Superior temporal gyrus (tissue), 1 donor: ENCODE data around the gene HES3.

Experiments used
- DNase-seq: peaks from one replicate; pipeline ENCODE4 v3.0.0-alpha.2; 2016; ENCODE audit errors: extremely low spot score

HES3 gene

DNA sequence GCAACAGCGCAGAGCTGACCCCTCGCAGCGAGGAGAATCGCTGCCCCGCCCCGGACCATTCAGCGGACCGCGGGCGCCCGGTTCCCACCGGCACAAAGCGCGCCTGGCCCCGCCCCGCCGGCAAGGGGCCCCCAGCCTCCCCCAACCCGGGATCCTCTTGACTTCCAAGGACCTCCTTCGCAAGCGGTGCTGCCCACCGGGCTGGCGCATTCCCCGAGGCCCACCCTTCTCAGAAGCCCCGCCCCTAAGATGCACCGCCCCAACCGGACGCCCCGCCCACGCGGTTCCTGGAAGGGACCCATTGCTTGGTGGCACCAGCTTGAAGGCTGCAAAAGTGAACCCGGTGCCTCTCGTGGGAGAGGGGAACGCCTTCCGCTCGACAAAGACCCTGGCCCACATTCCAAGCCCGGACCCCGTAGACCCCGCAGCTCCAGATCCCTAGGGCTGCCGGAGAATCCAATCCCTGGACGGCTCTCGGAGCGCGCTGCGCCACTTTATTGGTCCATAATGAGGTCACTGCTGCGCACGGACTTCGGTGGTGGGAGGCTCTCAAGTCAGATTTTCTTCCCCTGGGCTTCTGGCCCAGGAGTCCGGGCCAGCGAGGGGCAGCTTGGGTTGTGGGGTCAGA is 2.0 kb downstream of the HES3 start:
- no peak for DNase-seq

DNA sequence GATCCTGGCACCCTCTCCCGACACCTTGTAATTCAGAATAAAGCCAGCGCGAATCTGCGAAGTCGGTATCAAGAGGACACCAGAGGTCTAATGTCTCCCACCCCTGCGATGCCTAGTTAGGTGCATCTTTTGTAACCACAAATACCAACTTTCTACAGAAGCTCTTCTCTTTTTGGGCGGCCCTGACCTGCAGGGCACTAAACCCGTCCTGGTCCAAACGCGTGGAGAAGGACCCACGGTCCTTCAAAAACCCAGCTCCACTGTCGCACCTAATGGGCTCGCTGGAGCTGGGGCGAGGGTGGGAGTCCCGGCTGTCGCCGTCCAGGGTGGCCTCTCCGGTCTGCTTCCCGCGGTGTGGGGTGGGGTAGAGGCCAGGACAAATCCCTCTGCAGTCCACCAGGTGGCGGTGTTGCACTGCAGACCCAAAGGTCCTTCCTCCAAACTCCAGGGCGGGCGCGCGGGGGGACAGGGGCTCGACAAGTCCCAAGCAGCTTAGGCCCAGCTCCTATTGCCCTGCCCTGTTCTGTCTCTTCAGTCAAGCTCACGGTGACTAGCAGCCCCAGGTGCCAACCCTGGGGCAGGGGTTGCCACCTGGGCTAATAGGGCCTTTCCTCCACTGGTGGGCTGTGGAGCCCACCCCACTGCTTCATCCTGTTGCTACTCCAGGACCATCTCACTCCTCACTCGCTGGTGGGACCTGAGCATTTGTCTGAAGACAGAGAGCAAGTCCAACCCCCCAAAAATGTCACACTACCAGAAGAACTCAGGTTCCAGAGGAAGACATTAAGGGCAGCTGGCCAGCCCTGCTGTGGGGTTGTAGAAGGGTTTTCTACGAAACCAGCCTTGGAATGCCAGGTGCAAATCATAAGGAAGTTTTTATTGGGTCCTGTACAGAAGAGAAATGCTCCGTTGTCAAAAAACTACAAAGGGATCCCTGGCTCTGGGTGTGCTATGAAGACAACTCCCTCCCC is 2.8 kb downstream of the HES3 start:
- peak; percentile 82 for DNase-seq

DNA sequence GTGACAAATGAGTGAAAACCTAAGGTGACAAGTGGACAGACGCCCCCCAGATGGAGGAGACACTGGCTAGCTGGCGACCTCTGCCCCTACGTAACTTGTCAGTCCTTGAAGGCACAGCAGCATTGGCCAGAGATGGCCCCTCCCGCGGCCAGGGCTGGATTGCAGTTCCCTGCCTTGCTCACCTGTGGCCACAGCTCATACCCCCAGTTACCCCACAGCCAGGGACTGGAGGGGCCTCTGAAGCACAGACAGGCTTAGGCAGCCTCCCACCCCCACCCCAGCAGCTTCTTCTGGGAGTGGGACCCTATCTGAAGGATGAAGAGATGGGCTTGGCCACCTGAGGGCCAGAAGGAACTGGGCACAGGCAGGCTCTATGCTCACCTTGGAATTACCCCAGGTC is 3.7 kb downstream of the HES3 start:
- DNase-seq: no peak

DNA sequence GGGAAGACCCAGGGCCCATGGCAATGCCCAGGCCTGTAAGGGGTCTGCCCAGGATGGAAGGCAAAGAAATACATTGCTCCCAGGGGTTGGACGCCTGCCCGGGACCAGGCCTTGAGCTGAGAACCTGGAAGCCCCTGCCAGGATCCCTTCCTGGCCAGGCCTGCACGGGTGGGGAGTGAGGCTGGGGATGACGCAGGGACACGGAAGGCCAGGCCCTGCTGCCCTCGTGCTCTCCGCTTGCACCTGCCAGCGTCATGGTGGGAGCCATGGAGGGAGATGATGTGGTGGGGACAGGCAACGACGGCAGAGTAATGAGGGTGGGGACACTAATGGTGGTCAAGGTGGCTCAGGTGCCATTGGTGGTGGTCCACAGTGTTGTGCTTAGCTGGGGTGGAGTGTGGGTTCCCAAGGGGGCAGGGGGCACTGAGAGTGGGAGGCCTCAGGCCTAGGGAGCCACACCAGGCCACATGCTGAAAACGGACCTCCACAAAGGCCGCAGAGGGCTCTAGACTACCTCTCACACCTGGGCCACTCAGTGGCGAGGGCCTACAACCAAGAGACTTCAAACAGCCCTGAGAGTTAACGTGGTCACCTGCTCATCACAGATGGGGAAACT is 4.3 kb downstream of the HES3 start:
- DNase-seq: no peak

DNA sequence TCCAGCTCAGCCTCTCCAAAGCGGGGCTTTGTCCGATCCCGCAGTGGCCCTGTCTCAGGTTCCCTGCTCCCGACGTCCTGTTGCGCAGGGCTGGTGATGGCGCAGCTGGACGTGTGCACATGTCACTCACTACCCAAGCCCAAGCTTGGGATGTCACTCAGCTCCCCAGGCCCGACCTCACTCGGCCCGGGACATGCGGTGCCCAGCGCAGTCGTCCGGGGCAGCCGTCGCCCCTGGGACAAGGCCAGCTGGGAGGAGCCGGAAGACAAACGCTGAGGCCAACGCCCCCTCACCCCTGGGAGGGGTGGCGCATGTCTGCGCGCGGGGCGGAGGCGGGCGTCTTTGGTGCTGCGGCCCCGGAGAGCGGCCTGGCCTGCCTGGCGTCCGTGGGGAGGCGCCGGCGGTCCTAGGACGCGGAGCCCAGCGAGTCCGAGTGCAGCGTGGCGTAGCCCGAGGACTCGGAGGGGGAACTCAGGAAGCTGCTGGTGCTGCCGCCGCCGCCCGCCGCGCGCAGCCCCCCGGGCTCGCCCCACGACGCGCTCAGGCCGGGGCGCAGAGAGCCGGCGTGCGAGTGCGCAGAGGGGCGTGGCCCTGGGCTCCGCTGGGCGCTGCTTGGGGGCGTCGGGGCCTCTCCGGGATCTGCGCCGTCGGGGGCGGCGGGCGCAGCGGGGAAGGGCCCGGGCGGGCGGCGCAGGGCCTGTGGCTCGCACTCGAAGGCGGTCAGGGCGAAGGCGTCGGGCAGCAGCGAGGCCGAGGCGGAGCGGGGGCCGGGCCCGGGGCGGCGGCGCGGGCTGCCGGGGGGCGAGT is 5.2 kb downstream of the HES3 start:
- no peak for DNase-seq

DNA sequence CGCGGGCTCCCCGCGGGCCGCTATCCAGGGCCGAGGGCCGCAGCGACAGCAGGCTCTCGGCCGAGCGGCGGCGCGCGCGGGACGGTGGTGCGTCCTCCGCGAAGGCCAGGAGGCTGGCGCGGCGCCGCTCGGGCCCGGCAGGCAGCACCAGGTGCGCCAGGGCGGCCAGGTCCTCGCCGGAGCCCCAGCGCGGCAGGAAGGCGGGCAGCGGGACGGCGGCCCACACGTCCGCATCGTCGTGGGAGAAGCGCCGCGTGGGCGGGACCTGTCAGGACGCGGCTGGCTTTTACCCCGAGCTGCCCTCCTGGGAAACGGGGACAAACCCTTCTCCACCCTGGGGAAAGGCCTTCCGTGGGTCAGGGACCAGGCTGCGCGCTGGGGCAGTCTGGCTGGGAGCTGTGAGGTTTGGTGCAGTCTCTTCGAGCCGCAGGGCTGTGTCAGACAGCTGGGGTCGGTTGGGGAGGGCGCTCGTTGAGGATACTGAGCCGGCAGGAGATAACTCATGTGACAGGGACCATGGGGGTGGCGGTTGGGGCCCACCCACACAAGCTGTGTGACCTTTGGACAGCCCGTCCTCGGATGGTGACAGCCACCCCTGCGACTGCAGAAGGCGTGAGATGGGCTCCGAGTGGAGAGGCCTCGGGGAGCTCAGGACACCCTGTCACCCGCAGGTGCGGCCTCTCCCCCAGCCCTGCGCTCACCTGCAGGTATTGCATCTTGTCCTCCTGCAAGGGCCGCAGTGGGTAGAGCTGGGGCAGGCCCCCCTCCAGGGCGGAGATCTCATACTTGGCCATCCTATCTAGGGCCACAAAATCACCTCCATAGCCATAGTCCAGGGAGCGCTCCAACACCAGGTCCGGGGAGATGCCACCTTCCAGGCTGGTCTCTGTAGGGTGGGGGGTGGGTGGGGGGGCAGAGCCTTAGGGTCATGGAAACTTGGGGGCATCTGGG is 6.0 kb downstream of the HES3 start:
- DNase-seq: no peak

DNA sequence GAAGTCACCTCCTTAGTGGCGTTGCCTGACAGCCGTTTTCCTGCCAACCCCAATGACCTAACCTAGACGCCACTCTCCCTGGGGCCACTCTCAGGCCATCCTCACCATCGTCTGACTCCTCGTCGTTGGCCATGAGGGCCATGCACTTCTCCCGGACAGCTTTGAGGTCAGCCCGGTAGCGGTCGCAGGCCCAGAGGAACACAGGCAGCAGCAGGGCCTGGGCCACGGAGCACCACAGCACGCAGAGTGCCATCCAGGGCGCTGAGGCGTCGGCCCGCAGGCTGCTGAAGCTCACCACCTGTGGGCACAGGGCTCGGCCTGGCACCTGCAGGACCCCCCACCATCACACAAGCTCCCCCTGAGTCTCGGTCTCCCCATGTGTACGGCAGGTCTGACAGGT is 7.3 kb downstream of the HES3 start:
- no peak for DNase-seq

DNA sequence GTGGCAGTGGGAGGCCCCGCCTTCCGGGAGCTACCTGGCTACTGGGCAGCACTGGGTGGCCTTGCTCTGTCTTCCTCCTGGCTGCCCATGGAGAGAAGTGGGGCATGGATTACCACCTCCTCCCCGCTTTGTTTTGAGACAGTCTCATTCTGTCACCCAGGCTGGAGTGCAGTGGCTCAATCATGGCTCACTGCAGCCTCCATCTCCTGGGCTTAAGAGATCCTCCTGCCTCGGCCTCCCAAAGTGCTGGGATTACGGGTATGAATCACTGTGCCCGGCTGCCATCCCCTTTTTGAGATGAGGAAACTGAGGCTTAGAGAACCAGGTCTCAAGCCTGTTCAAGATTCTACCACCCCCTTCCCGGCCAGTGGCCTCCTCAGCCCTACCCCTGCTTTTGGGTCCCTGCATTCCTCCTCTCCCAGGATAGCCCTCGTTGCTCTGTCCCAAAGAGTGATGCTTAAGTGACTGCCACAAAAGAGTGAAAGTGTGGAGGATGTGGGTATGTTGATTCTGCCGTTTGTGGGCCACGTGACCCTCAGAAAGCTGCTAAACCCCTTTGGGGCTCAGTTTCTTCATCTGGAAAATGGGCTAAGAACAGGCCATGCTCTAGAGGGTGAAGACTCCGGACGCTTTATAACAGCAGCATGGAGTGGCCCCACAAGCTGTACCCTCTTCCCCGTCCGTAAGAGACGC is 7.8 kb downstream of the HES3 start:
- no peak for DNase-seq

DNA sequence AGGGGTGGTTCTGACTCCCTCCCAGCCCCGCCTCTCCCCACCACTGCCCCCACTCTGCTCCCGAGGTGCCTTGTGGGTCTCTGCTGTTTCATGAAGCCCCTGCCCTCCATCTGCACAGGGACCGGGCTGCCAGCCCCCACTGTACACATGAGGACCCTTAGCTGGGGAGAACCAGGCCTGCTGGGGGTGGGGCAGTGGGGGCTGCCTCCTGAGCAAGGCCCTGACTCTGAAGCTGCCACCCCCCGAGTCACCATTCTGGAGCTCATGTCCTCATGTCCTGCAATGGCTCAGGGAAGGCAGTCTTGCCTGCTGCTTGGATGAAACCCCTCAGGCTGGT is 8.4 kb downstream of the HES3 start:
- no peak for DNase-seq

DNA sequence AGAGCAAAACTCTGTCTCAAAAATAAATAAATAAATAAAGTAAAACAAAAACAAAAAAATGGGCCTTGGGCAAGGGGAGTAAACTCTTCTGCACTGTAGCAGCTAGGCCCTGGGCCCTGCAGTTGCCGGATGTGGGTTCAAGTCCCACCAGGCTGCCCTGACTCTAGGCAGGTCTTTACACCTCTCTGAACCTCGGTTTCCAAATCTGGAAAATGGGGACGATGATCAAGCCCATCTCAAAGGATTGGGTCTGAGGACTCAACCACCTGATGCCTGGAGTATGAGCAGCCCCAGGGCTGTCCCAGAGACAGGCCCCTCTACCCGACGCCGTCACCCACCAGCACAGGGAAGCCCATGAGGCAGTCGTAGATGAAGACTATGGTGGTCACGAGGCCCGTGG is 9.4 kb downstream of the HES3 start:
- no peak for DNase-seq

DNA sequence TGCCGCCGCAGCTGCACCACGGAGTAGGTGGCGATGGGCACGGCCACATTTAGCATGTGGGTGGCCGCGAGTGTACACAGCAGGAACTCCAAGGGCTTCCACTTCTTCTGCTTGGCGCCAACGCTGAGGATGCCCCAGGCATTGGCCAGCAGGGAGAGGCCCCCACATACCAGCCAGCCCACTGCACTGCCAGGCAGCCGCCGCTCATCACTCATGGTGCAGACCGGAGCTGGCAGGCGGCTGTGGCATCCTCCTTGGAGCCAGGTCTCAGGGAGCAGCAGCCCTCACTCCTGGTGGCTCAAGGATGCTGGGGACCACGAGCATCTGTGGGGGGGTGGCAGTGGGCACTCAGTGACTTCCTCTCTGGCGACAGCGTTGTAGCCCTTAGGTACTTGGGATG is 10.7 kb downstream of the HES3 start:
- no peak for DNase-seq

DNA sequence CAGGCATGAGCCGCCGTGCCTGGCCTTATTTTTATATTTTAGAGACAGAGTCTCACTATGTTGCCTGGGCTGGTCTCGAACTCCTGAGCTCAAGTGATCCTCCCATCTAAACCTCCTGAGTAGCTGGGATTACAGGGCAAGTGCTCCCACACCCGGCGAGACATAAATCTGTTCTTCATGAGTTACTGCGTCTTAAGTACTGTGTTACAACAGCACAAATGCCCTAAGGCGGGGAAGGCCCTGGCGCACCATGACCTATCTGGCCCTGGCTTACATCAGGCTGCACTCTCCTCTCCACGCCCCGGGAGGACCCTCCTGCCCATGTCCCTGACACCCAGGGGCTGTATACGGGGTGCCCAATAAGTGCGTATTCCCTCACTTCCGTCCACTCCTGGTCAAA is 12.7 kb downstream of the HES3 start:
- DNase-seq: no peak

DNA sequence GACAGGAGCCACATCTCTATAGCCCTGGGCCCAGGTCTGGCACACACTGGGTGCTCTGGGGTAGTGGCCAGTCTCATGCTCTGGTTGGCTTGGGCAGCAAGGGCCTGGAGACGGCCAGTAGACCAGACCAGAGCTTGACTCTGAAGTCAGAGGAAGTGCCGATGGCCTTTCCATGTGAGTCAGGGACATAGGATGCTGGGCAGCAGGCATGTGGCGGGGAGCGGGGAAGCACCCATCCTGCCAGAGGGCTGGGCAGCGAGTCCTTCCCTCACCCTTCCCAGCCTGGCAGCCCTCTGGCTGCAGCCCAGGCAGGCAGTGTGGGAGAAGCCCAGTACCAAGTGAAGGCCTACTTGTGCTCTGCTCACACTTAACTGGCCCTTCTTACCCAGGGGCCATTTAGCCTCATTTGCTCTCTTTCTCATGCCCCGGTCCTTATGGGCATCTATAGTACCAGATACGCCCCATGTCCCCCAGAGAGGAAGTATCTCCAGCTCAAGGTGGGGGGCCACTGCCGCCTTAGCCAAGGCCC is 13.6 kb downstream of the HES3 start:
- DNase-seq: no peak

DNA sequence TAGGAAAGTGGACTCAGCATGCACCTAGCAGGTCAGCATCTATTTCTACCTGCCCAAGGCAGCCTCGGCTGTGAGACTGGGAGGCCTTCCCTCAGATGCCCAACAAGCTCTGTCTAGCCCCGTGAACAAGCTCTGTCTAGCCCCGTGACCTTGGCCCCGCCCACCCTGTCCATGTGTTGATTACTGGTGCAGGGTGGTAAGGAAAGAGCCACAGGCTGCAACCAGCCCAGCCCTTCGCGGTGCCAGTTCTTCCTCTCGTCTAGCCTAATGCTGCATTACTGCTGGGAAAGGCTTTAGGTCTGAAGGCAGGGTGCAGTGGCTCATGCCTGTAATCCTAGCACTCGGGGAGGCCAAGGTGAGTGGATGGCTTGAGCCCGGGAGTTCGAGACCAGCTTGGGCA is 14.7 kb downstream of the HES3 start:
- no peak for DNase-seq

DNA sequence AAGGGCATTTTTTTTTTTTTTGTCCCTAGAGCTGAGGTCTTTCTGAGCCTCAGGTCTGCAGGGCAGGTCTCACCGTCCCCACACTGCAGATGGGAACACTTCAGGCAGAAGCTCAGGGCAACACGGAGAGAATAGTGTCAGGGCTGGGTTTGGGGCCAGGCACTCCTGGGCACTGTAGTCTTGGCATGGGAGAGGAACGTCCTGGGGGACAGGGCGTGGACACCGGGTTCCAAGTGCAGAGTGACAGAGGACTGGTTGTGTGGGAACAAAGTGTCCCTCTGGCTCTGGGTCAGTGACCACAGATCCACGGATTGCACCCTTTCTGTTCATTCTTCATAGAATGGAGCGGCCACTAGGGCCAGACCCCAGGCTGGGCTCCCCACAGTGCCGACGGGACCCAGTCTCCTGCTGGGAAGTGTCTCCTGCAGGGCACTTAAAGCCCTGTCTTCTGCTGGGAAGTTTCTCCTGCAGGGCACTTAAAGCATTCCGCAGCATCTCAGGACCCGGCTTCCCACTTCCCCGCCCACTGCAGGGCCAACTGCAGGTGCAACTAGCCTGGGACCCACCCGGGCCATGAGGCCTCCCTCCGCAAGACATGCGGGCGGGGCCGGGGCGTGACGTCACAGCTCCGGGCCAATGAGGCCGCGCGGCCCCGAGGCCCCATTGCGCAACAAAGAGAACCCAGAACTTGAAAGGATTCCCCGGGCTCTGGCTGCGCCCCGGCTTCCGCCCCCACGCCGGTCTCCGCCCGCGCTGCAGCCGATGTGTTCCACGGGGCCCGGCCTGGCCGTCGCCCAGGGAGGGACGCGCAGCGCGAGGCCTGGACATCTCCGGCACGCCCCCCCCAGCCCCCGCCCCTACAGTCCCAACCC is 15.7 kb downstream of the HES3 start:
- DNase-seq: peak; percentile 25

DNA sequence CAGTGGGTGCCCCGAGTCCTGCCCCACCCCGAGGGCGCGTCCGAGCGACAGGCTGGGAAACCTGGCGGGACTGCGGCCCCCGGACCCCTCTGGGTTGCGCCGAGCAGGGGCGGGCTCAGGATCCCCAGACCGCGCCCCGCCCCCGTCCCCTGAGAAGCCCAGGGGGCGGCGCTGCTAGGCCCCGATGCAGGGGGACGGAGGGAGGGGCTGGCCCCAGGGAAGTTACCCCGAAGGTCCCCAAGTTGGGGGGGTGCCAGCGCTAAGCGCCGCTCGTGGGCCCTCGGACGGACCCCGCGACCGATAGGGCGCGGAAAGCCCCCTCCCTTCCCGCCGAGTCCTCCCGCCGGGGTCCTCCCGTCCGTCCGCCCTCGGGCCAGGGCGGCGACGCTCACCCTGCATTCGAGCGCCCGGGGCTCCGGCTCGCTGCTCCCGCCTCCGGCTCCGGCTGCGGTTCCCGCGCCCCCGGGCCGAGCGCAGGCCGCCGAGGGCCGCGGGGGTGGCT is 16.5 kb downstream of the HES3 start:
- no peak for DNase-seq

DNA sequence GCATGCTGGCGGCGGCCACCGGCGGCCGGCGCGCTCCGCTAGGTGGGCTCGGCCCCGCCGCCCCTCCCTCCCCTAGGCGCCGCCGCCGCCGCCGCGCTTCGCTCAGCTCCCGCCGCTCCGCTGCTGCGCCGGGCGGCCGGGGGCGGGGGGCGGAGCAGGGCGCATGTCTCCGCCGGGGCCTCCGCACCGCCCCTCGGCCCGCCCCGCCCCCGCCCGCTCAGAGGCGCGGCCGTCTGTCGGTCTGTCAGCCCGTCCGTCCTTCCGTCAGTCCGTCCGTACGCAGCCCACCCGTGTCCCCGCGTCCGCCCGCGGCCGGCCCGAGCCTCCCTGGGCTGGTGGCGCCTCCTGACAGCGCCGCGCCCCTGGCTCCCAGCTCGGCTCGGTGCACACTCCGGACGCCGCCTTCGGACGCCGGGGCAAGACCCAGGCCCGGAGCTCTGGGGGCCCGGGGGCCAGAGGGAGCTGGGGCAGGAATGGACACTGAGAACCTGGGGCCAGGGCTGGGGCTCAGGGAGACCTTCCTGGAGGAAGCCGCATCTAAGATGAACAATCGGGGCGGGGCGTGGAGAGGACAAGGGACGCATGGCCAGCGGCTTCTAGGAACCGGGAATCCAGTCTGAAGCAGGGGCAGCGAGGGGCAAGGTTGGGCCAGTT is 17.1 kb downstream of the HES3 start, which contains the start of gene GPR153:
TSS of gene GPR153 (minus strand) at position 138 of the 654 bp plus-strand sequence. CDS start 6,193 bp downstream, outside the sequence.
- no peak for DNase-seq

DNA sequence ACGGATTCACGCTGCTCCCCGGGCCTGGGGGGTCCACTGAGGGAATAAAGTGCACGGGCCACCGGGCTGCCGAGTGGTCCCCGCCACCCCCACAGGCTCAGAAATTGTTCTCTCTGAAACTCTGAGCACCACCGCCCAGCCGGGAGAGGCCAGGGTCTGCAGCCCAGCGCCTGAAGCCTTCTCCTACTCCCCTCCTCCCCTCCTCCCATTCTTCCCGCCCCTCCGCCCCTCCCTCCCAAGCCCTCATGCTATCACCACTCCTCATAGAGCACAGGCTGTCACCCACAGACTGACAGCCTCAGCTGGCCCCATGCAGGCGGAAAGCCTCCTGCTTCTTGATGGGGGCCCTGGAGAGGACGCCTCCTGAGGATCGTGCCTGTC is 17.6 kb downstream of the HES3 start:
- DNase-seq: no peak
